ENCODE data around the gene HYCC2.
A peak's percentile ranks its signal among the peaks of the same experiment; 100 is the strongest.

Gene HYCC2

DNA sequence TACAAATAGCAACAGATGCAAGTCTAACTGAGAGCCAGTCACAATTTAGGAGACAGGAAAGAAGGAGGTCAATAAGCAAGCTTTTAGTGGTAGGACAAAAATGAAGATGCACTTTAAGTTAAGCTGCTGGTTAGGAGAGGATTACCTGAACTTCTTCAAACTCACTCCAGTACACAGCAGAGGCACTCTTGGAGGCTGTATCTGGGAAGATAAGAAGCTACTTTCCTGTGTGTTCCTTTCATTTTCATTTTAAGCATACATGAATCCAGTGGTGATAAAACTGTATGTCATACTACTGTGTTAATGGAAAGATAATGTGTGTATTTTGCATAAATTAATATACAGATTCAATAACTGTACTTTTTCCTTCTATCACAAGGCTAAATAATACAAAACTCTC lies 49.6 kb downstream of the HYCC2 start:
- TF ChIP-seq, protein P1, sequence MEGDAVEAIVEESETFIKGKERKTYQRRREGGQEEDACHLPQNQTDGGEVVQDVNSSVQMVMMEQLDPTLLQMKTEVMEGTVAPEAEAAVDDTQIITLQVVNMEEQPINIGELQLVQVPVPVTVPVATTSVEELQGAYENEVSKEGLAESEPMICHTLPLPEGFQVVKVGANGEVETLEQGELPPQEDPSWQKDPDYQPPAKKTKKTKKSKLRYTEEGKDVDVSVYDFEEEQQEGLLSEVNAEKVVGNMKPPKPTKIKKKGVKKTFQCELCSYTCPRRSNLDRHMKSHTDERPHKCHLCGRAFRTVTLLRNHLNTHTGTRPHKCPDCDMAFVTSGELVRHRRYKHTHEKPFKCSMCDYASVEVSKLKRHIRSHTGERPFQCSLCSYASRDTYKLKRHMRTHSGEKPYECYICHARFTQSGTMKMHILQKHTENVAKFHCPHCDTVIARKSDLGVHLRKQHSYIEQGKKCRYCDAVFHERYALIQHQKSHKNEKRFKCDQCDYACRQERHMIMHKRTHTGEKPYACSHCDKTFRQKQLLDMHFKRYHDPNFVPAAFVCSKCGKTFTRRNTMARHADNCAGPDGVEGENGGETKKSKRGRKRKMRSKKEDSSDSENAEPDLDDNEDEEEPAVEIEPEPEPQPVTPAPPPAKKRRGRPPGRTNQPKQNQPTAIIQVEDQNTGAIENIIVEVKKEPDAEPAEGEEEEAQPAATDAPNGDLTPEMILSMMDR (conservative IDR thresholded peaks at IDR 0.05; ENCODE audit: low read depth, low read length): no peak
- Histone ChIP-seq H2AFZ (ENCODE audit: low read depth) (no peak overlapping the region), H3K9ac (no peak overlapping the region), H3K4me3 (IDR thresholded peaks at IDR 0.05; ENCODE audit: insufficient read depth, low read depth, low read length) (no peak overlapping the region), H3K27me3 (ENCODE audit: insufficient read depth, low read depth) (no peaks in the 10 kb centered on the region), H3K27ac (peak overlapping the region; percentile 16; the same call in 1 of the 2 replicates), H3K36me3 (ENCODE audit: insufficient read depth) (no peaks in the 10 kb centered on the region), H4K20me1 (ENCODE audit: insufficient read depth) (0 out of 2 replicates have a peak, but pooled peaks cover 5% of the 10 kb centered on the region), H3K4me1 (ENCODE audit: low read depth, poor library complexity, severe bottlenecking) (peaks cover 17% of the 10 kb centered on the region), H3K4me2 (peak overlapping the region; percentile 19; the same call in 1 of the 2 replicates), H3K79me2 (ENCODE audit: insufficient read depth, low read depth) (0 out of 2 replicates have a peak, but pooled peaks cover 17% of the 10 kb centered on the region)

All from KMS-11 (cell line).